DMS53 treated with DMSO at 0.1 percent for 48 hours (cell line): ENCODE results near the gene CPXM2.

Experiments
- DNase-seq: peaks from one replicate; lab custom pipeline; 2025; ENCODE audit not compliant: unreplicated experiment; lab: John Stamatoyannopoulos, UW

The CPXM2 gene

GRCh38 chr10:123878666-123879303 is 12.8 kb downstream of the CPXM2 start:
- no peak for DNase-seq

- no peak for DNase-seq
Observed at GRCh38 chr10:123870260-123870659, 21.3 kb downstream of the CPXM2 start.

- no peak for DNase-seq
Observed at GRCh38 chr10:123869020-123869414, 22.6 kb downstream of the CPXM2 start.

- no peak for DNase-seq
Observed at GRCh38 chr10:123868038-123869019, 23.3 kb downstream of the CPXM2 start.

GRCh38 chr10:123865880-123866279 is 25.7 kb downstream of the CPXM2 start:
- DNase-seq: no peak

- DNase-seq: no peak
Observed at GRCh38 chr10:123865350-123865749, 26.3 kb downstream of the CPXM2 start.

- no peak for DNase-seq
Observed at GRCh38 chr10:123864923-123865322, 26.7 kb downstream of the CPXM2 start.

GRCh38 chr10:123863721-123864482 is 27.7 kb downstream of the CPXM2 start:
- no peak for DNase-seq

- DNase-seq: no peak
Observed at GRCh38 chr10:123863183-123863575, 28.4 kb downstream of the CPXM2 start.

GRCh38 chr10:123862421-123863182 is 29.0 kb downstream of the CPXM2 start:
- DNase-seq: no peak

- no peak for DNase-seq
Observed at GRCh38 chr10:123860856-123861255, 30.8 kb downstream of the CPXM2 start.

- no peak for DNase-seq
Observed at GRCh38 chr10:123860209-123860608, 31.4 kb downstream of the CPXM2 start.

- DNase-seq: no peak
Observed at GRCh38 chr10:123859653-123860050, 32.0 kb downstream of the CPXM2 start.

GRCh38 chr10:123858907-123859652 is 32.5 kb downstream of the CPXM2 start:
- no peak for DNase-seq

- DNase-seq: no peak
Observed at GRCh38 chr10:123858077-123858681, 33.4 kb downstream of the CPXM2 start.

GRCh38 chr10:123857616-123858015 is 34.0 kb downstream of the CPXM2 start:
- DNase-seq: no peak

GRCh38 chr10:123855008-123855684 is 36.5 kb downstream of the CPXM2 start:
- DNase-seq: no peak

- no peak for DNase-seq
Observed at GRCh38 chr10:123854498-123854897, 37.1 kb downstream of the CPXM2 start.

- no peak for DNase-seq
Observed at GRCh38 chr10:123854003-123854402, 37.6 kb downstream of the CPXM2 start.
